GM19025 (cell line): ENCODE data around the gene GNAZ.

Experiments
- ATAC-seq: cut with Tn5 transposase; IDR thresholded peaks from one replicate; pipeline ENCODE4 v1.9.1; 2021; ENCODE audit warnings: mild to moderate bottlenecking, low read depth, moderate library complexity; ENCODE audit not compliant: unreplicated experiment

The GNAZ gene

DNA sequence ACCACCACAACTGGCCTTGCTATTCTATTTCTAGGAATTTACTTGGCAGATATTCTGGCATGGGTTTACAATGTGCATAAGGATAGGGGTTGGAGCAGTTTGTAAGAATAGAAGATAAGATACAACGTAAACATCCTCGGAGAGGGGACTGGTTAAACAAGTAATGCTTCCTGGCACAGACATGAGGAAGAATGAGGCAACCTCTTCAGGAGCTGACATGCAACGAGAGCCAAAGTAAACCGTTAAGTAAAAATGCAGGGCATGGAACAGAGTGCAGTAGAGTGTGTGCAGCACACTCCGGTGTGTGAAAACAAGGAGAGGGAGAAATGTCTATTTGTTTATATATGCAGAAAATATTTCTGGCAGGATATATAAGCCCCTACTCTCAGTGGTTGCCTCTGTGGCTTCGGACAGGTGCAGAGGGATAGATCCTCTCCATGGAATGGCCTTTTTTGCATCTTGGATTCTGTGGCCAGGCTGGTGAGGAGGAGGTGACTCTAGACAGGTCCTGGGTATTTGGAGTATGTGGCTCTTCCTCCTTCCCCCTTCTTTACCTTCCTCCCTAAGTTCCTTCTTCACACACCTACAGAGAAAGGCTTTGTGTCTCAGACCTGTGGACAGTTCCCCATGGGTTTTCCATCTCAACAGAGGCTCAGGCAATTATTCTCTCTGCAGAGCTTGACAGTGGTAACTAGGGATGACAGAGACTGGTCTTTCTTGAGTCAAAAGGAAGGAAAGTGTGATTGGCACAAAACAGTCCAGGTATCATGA lies 77.5 kb downstream of the GNAZ start:
- ATAC-seq: no peak

GRCh38 chr22:23149743-23150238 lies 79.5 kb downstream of the GNAZ start:
- no peak for ATAC-seq

- no peak for ATAC-seq
Observed at GRCh38 chr22:23150762-23151161, 80.4 kb downstream of the GNAZ start.

DNA sequence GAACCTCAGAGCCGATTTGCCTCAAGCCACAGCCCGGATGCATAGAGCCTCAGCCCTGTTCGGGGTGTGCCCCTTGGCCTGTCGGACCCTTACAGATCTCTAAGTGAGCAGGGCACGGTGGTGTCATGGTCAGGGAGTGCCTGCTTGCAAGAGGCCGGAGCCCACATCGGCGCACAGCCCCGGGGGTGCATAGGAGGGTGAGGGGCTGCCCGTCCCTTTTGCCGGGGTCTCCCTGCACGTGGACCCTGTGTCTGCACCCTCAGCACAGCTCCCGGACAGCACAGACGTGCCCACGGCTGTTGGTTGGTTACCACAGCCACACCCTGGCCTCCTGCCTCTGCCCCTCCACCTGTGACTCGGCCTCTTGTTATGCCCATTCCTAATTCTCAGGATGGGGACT lies 81.5 kb downstream of the GNAZ start:
- no peak for ATAC-seq

DNA sequence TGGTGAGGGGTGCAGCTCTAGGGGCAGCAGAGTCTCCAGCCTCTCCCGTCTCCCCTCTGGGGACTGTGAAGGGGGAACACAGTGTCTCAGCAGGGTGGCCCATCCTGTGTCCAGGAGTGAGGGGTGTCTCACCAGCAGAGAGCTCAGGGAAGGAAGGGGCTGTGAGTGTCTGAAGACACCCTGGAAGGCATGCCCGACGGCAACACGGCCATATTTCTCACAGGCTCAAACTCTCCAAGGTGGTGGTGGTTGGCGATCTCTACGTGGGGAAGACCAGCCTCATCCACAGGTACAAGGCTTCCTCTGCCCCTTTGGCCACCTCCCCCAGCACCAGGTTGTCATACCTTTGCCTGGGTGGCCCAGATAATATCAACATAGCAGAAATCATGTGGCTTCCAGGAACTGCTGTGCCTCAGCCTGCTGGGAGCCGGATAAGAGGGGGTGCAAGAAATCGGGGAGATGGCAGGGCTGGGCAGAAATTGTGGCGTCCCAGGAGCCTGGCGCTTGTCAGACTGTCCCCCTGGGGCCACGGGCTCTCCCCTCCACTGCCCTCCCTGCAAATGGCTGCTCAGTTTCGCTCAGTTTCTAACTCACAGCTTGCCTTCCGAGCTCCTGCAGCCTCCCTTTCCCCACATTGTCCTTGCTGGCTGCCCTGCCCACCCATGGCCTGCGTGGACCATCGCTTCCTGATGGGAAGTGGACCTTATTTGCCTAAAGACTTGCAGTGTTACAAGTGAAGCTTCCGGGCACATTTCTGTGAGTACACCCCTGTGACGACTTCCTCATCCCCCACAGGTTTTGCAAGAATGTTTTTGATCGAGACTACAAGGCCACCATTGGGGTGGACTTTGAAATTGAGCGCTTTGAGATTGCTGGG lies 82.2 kb downstream of the GNAZ start:
- no peak for ATAC-seq

GRCh38 chr22:23153994-23154393 lies 83.7 kb downstream of the GNAZ start:
- no peak for ATAC-seq

DNA sequence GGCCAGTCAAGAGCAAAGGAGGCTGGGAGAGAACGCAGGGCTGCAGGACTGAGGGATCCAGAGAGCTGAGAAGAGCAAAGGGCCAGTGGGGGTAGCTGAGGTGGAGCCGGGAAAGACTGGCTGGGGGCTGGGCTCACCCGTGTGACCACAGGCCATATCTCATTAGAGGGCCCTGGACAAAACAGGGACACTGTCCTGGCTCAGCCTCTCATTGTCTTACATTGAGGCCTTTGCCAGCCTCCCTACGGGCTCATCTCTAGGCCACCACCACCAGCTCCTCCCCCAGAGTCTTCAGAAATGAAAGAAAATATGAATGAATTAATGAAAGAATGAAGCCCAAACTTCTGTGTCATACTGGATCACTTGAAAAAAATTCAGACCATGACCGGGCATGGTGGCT lies 84.1 kb downstream of the GNAZ start:
- ATAC-seq: no peak

DNA sequence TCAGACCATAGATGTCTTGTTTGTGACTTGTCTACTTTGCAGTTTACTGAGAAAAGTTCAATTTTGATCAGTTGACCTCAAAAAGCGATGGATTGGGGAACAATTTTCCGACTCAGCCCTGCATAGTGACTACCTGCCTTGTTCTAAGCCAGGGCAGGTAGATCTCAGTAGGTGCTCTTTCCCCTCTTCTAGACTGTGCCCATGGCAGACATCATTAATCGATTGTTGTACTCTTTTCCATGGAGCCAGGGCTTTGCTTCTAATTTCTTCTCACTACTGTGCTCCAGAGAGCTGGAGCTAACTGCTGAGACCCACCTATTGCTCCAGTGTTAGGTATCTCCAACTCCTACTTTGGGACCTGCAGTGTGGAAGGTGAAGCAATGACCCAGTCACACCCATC lies 84.8 kb downstream of the GNAZ start:
- no peak for ATAC-seq

DNA sequence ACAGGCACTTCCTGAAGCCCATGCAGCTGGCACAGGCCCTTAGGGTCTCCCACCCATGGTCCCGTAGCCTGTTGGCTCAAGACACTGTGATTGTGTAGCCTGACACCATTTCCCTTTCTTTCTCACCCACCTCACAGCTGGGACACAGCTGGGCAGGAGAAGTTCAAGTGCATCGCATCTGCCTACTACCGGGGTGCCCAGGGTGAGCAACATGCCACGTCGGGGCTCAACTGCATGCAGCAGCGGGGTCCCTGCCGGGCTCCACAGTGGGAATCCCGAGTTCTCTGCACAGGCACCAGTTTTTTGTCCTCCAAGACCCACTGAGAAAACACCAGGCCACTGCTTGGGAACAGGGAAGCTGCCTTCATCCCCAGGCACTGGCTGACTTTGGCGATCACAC lies 85.5 kb downstream of the GNAZ start:
- no peak for ATAC-seq

- ATAC-seq: no peak
Observed at GRCh38 chr22:23156286-23156685, 86.0 kb downstream of the GNAZ start.

GRCh38 chr22:23157560-23158515 lies 87.5 kb downstream of the GNAZ start:
- ATAC-seq: no peak

GRCh38 chr22:23158516-23159290 lies 88.4 kb downstream of the GNAZ start:
- no peak for ATAC-seq

DNA sequence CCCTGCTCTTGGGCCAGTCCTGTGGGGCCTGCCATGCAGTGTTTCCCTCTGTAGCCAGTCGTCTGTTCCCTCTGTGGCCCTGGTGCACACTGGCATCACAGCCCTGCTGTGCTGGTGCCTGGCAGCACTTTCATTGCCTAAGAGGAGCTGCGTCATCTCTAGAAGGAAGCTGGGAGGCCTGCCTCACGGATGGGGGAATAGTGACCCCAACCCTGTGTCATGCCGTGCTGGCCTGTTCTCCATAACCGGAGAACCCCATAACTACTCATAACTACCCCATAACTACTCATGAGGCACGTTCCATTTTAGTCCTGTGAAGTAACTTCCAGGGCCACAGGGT lies 88.9 kb downstream of the GNAZ start:
- ATAC-seq: no peak

- no peak for ATAC-seq
Observed at GRCh38 chr22:23161029-23161428, 90.7 kb downstream of the GNAZ start.

GRCh38 chr22:23161574-23161973 lies 91.3 kb downstream of the GNAZ start:
- no peak for ATAC-seq

GRCh38 chr22:23163665-23164064 lies 93.3 kb downstream of the GNAZ start:
- no peak for ATAC-seq

DNA sequence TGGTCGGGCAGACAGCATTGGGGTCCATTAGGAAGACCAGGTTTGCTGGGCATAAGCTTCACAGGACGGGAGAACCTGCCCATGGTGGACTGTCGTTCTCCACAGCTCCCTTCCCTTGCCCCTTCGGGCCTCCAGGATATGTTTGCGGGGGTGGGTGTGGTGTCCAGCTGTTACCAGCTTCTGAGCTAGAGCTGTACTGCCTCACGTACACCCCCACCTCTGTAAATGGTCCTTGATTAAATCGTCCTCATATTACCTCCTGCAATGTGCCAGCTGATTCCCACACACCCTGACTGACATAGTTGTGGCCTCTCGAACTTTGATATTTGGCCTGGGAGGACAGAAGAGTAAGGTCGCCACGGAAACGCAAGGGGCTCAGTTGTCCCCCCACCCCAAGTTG lies 93.8 kb downstream of the GNAZ start:
- ATAC-seq: no peak

- no peak for ATAC-seq
Observed at GRCh38 chr22:23166042-23166831, 95.9 kb downstream of the GNAZ start.
